G401 (cell line): ENCODE results near the gene ATP11C. TPM values are rescaled to one million over a fixed set of nuclear protein-coding genes. Genes with fewer than 3 reads are reported as not detected.

Experiments used
- DNase-seq: peaks from one replicate; pipeline ENCODE4 v3.0.0-alpha.2; 2015; ENCODE audit warnings: low spot score
- in situ Hi-C: cut with HindIII; loops from 2 replicates; pipeline ENCODE4 v1.10.0; 2016; ENCODE audit warnings: low sequenced_read_pairs, mixed read lengths
- total RNA-seq: library from RNA; depleted of rRNA; stranded (reverse); fragments of >200 nt; shearing (Covaris generic); gene quantifications from 2 replicates; pipeline ENCODE4 v1.2.3, GENCODE V29; 2014

The ATP11C gene
- total RNA-seq, 1 experiment from 2014 or later = not detected

- in situ Hi-C loops = no loop called here
Measured at GRCh38 chrX:139826065-139827044, 106.5 kb downstream of the ATP11C start.

GRCh38 chrX:139825618-139826017, 107.2 kb downstream of the ATP11C start:
- in situ Hi-C loops = no loop called here
- no peak for DNase-seq

More at GRCh38 chrX:139826065-139827044, 106.5 kb downstream of the ATP11C start:
- DNase-seq = peak; percentile 42

- no peak for DNase-seq
- in situ Hi-C loops = no loop called here
Measured at GRCh38 chrX:139823806-139824205, 109.0 kb downstream of the ATP11C start.

- in situ Hi-C loops = no loop called here
- DNase-seq = no peak
Measured at GRCh38 chrX:139820358-139820984, 112.4 kb downstream of the ATP11C start.

- in situ Hi-C loops = no loop called here
Measured at GRCh38 chrX:139816204-139816603, 116.6 kb downstream of the ATP11C start.

GRCh38 chrX:139815771-139816170, 117.1 kb downstream of the ATP11C start:
- no peak for DNase-seq
- in situ Hi-C loops = no loop called here

More at GRCh38 chrX:139816204-139816603, 116.6 kb downstream of the ATP11C start:
- DNase-seq = no peak

GRCh38 chrX:139811942-139812629, 120.8 kb downstream of the ATP11C start:
- DNase-seq = no peak
- in situ Hi-C loops = no loop called here

- no peak for DNase-seq
- in situ Hi-C loops = no loop called here
Measured at GRCh38 chrX:139804482-139804881, 128.4 kb downstream of the ATP11C start.

- in situ Hi-C loops = no loop called here
Measured at GRCh38 chrX:139803224-139803623, 129.6 kb downstream of the ATP11C start.

GRCh38 chrX:139802048-139802447, 130.8 kb downstream of the ATP11C start:
- in situ Hi-C loops = no loop called here
- no peak for DNase-seq

More at GRCh38 chrX:139803224-139803623, 129.6 kb downstream of the ATP11C start:
- no peak for DNase-seq

GRCh38 chrX:139801397-139801813, 131.4 kb downstream of the ATP11C start:
- in situ Hi-C loops = no loop called here
- DNase-seq = no peak

GRCh38 chrX:139798701-139799100, 134.2 kb downstream of the ATP11C start:
- in situ Hi-C loops = no loop called here
- DNase-seq = peak; percentile 71

- no peak for DNase-seq
- in situ Hi-C loops = no loop called here
Measured at GRCh38 chrX:139795196-139795595, 137.7 kb downstream of the ATP11C start.

GRCh38 chrX:139787601-139788000, 145.3 kb downstream of the ATP11C start:
- no peak for DNase-seq
- in situ Hi-C loops = no loop called here

- in situ Hi-C loops = no loop called here
- DNase-seq = no peak
Measured at GRCh38 chrX:139784807-139785206, 148.0 kb downstream of the ATP11C start.

- no peak for DNase-seq
- in situ Hi-C loops = no loop called here
Measured at GRCh38 chrX:139783959-139784358, 148.9 kb downstream of the ATP11C start.

- in situ Hi-C loops = no loop called here
- no peak for DNase-seq
Measured at GRCh38 chrX:139783030-139783429, 149.8 kb downstream of the ATP11C start.

- DNase-seq = no peak
- in situ Hi-C loops = no loop called here
Measured at GRCh38 chrX:139776599-139776998, 156.3 kb downstream of the ATP11C start.

GRCh38 chrX:139770366-139770765, 162.5 kb downstream of the ATP11C start:
- in situ Hi-C loops = no loop called here
- DNase-seq = no peak

GRCh38 chrX:139766545-139766983, 166.3 kb downstream of the ATP11C start:
- no peak for DNase-seq
- in situ Hi-C loops = no loop called here
